Measurements from ENCODE around the gene AK2.

Gene AK2

DNA sequence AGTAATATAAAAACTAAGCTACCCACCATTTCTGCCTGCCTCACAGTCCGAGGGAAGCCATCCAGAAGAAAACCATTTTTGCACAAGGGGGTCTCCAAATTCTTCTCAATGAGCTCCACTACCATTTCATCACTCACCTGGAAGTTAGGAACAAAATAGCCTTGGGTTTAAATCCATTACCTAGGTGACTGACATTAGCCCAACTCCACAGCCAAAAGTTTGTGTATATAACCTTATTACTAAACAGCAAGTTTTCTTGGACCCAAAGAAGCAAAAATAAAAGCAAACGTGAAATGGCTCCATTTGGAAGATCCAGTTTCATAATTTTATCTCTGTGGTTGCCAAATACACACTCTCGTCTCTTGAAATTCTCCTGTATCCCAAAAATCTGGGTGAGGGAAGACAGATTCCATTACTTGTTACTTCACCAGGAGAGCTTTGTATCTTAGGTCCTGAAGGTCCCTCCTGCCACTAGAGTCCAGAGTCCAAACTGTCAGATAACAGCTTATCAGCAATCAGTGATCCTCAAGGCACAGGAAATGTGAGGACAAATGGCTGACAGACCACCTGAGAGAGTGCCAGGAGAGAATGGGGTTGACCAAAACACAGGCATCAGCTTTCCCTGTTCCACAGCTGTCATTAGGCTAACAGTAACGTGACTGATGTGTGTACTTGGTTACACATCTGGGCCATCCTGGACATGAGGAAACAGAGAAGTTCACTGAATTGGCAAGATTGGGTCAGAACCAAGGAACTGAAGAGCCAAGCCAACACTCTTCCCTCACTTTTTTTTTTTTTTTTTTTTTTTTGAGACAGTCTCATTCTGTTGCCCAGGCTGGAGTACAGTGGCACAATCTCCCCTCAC lies 14.9 kb downstream of the AK2 start:
- DNase-seq, result no peak

DNA sequence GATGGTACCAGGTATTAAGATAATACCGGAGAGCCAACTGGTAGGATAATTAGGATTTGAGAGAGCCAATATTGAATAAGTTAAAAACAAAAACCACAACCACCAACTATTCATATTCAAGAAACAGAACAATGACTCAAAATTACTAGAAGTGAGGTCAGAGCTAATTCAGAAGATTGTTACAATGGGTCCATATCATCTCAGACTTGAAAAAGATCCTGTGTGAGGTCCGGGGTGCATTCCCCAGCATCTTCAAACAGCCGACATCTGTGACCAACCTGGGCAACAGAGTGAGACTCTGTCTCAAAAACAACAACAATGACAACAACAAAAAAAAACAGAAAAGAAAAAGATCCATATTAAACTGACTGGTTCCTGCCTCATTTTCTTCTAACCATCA lies 18.6 kb downstream of the AK2 start:
- no peak for DNase-seq

DNA sequence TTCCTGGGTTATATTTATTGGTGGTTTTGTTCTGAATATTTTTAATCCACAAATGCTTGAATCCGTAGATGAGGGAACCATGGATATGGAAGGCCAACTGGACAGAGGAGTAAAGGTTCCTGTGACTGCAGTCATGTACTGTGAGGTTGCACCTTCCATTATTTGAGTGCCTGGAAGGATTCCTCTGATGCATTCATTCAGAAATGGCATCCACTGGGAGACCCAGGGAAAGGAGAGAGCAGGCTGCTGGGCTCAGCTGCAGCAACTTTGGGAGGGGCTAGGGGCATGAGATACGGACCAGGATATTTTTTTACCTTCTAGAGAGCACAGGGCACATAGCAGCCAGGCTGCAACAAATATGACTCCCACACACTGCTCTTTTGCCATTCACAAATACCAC lies 19.5 kb downstream of the AK2 start:
- DNase-seq, result no peak

DNA sequence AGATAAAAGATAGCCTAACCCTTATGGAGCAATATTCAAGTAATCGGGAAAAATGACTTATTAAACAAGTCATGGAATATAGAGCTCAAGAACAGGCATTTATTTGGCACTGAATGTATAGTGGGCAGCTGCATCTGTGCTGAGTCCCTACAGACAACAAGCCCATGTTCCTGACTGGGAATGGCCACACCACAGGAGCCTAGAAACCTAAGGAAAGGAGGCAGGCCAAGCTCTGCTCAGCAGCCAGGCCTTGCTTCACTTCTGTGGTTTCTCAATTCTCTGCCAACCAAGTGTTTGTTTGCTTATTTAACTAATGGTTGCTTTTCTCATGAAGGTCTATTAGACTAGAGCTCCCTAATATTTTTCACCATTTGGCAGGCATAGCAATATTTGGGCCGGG lies 21.5 kb downstream of the AK2 start:
- no peak for DNase-seq

DNA sequence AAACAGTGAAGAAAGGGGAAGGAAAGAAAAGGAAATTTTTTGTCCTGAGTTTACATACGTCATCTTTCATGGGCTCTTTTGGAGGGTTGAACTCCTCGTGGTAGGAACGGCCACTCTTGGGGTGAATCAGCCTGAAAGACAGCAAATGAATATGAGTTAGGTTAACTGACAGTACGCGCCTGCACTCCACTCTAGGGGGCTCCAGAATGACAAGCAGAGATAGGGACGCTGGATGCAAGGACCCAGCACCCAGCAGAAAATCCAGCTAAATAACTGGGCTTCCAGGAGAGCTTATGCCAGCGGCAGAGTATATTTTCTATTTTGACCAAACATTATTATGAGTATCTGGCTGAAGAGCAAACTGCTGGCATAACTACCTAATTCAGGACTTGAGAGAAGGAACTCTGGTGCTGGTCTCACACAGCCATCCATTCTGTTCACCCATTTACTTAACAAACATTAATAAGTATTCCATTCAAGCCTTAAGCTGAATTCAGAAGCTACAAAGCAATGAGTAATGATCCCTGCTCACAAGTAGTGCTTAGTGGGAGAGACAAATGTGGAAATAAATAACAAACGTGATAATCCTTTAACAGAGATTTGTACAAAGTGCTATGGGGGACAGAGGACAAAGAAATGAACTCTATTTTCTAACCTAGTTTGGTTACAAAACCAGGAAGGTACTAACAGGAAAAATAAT lies 22.1 kb downstream of the AK2 start:
- DNase-seq, result no peak

DNA sequence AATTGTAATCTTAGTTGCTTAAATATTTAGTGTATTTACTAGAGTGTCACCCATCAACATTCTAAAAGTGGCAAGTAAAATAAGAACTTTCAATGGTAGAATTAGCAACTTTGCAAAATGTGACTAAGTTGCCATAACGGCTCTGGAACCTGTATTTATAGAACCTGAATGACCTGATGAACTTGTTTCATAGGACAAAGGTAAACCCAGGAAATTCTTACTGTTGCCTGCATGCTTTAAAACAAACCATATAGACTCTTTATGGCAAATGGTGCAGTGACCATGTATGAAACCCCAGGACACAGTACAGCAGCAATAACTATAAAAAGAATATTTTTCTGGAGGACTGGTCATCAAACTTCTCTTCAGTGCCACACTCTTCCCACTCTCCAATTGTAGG lies 22.9 kb downstream of the AK2 start:
- DNase-seq, result no peak

DNA sequence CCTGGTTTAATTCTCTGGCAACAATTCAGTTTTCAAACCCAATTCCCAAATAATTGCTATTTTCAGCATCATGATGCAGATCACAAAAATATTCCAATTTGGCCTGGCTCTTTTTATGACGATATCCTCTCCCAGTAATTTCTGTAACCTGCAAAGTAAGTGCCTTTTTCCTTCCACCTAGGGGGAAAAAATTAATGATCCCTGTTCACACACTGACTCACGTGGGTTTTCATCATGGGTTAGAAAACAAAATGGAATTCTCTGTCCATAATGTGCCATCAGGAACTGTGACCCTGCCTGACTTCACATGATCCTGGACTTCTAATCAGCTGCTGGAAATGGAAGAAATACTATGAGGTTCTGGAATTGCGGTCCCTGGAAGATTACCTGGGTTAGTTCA lies 24.5 kb downstream of the AK2 start:
- no peak for DNase-seq

DNA sequence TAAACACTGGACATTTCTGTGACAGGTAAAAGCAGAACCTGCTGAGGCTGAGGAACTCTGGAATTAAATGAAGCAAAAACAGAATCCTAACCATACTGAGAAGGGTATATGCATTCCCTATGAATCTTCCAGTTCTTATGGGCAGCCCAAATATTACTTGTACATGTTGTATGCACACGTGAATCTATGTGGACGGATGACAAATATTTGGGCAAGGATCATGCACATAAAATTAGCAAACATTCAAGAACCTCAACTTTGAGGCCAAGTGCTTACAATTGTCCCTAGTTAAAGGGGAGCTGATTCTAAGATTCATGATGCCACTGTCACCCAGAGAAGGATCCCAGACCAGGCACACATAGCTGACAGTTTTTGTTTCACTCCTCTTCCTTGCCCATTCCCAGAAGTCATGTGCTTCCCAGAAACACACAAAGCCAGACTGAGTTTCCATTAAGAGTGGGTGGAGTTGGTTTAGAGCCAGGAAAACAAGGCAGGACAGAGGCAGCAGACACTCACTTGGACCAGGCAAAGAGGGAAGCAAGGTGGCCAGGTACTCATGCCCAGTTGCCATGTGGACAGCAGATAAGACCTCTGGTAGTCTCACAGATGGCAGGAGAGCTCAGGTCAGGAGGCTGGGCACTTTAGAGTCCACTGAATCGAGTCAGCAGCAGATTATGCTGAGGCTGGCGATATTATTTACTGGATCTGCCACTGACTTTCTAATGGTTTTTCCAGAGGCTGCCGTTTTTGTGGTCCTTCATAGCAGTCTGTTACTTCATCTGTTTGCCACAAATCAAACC lies 25.6 kb downstream of the AK2 start:
- DNase-seq, result peak; percentile 10

DNA sequence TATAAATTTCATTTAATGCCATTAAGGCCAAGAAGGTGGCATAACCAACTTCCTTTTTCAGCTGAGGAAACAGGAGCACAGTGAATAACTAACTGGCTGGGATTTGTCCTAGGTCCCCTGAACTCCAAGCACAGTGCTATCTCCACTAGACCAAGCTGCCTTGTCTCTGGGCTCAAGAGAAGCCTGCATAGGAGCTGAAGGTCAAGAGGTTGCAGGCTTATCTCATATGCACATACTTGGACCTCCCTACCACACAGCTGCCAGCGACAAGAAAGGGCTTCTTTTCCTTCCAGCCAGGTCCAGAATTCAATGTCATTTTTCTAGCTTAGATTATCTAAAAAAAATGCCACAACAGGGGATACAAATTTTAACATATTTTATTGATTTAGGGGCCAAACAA lies 27.1 kb downstream of the AK2 start:
- no peak for DNase-seq

DNA sequence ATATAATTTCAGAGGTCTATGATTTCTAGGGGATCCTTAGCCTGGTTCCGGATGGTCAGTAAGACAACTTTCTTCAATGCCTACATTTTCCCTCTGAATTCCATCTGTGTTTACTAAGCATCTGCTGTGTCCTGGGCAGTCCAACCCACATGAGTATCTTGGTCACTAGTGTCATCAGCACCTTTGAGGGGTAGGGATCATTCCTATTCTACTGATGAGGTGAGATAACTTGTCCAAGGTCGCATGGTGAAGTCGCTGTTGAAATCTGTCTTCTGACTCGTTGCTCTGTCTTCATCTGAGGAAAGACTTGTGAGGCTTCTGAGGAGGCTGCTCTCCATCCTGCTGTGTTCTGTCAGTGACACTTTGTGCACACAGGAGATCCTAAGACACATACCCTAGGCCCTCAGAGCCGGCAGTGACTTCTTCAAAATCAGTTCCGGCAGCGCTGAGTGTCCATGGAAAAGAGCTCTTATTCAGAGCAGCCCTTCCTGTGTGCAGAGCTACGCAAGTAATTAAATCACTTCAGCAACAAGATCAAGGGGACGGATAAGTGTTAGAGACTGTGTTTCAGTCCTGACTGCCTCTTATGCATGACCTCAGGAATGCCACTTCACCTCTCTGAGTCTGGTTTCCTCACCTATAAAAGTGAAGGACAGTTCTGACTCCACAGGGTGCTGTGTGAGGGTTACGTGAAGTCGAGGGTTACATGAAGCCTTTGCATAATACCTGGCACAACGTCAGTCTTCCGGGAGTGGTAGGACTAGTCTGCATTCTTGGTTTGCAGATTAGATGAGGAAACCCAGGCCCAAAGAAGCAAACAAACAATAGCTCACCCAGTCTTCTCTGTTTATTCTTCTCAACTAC lies 28.4 kb downstream of the AK2 start:
- no peak for DNase-seq

DNA sequence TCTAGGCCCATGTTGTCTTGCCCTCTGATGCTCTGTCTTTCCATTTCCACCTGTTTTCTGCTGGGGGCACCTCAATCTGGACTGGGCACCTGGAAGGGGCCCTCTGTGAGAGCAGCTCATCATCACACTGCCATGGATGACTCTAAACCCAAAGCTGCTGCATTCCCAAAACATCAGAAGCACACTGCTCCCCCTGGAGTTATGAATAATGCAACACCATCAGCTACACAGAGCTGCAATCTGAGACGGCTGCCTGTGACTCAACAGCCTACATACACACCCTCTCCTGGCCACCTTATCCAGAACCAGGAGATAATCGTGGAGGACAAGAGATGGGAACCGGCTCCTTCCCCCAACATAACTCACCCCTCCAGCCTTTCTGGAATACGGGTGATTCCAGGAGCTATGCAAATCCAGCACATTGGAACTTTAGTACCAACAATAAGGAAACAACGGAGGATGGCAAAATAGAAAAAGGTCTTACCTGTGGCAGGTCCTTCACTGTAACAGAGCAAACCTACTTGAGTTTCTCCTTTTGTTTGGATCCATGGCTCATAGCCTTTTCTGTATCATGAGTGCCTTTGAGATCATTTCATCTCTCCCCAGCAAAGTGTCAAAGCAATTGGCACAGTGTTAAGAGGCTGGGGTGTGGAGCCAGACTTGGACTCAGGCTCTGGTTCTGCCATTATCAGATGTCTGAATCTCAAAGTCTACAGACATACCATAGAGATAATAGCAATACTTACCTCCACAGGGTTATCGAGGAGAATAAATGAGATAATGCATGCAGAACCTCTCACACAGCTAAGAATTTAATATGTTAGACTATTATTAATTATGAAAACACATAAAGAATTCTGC lies 29.3 kb downstream of the AK2 start:
- peak; percentile 10 for DNase-seq

DNA sequence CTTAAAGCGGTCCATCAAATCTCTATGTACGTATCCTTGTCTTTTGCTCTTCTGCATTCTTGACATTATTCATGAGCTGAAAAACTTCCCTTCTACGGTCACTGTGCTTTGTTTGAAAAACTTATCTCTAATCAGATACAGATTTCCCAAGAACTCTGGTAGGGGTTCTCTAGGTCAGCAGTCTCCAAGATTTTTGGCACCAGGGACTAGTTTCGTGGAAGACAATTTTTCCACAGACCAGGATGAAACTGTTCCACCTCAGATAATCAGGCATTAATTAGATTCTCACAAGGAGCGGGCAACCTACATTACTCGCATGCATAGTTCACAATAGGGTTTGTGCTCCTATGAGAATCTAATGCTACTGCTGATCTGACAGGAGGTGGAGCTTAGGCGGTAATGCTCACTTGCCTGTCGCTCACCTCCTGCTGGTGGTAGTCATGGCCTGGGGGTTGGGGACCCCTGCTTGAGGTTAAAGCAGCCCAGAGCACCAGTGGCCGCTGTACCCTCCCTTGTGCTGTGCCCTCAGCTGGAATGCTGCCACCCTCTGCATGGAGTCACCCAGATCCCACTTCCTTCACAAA lies 30.8 kb downstream of the AK2 start:
- no peak for DNase-seq

DNA sequence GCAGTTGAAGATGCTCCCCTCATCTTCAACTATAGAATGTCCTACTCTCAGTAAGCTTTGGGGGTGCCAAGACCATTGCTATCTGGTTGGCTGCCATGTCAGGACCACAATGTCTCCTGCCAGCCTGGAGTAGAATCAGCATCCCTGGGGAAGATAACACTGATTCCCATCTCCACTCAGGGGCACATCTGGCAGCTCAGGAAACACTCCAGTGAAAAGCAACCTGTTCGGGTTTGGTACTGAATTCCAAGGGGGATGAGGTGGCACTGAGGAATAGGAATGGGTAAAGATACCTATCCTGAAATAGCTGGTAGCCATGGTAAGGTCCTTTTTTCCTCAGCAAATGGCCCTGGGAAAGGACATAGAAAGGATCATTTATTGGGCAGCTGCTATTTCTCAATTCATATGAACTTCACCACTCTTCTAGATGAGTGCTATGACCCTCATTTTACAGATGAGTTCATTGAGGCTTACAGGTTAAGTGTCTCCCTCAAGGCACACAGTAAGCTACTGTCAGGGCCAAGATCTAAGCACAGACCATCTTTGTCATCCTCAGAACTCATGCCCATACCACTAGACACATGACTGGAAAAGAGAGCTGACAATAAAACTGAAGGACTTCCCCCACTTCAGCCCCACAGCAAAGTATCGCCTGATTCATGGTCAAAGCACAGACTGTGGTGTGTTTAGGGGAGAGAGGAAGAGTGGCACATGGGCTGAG lies 31.4 kb downstream of the AK2 start:
- no peak for DNase-seq

DNA sequence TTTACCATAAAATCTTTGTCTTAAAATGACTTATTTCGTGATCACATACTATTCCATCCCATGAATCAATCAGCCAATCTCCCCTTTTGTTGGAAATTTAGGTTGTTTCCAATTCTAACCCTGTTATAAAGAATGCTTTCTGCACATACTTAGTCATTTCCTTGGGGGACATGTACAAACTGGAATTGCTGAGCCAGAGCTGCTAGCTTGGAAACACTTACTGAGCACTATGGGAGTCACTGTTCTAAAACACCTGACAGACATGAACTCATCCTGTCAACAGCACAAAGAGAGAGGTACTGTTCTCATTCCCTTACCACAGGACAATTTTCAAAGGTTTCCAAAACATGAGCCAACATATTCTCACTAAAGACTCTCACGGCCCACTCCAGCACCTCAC lies 32.1 kb downstream of the AK2 start:
- no peak for DNase-seq

DNA sequence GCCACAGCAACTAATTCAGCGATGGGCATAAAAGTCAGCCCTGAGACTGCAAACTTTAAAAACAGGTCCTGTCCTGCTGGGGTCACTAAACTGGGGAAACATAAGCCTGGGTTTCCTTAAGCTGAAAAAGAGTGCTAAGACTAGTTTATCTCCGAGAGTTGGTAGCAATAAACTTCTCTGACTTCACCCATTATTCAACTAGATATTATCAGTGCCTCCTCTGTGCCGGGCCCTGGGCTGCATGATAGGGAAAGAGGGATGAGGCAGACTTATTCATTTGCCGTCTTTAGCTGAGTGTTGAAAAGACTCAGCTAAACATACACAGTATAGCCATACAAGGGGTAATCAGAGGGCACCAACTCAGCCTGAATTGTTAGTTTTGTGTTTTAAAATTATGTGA lies 33.0 kb downstream of the AK2 start:
- DNase-seq, result no peak

DNA sequence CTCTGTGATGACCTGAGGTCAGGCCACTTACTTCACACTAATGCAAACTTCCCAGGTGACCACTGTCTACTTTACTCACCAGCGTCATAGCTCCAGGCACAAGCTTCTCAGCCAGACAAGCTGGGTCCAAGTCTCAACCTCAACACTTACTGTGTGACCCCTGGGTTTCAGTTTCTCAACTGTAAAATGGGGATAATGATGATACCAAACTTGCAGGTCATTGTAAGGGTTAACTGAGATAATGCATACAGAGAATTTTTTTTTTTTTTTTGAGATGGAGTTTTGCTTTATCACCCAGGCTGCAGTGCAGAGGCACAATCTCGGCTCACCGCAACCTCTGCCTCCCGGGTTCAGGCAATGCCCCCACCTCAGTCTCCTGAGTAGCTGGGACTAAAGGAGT lies 34.7 kb downstream of the AK2 start:
- DNase-seq, result no peak

DNA sequence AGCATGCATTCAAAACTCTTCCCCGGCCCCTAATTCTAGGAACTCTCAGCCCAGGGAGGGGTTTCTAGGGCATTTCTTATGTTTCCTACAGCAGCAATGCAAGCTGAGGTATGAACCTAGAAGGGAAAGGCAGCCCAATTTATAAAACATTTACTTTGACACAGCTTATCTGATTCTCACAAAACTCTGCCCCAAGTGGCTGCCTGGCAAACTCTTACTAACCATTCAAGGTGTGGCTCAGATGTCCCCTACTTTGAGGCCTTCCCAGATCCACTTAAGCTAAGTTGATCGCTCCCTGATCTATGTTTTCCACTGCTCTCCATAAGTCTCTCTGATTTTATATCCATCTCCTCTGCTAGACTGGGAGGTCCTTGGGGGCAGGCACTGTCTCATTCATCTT lies 35.4 kb downstream of the AK2 start:
- no peak for DNase-seq

DNA sequence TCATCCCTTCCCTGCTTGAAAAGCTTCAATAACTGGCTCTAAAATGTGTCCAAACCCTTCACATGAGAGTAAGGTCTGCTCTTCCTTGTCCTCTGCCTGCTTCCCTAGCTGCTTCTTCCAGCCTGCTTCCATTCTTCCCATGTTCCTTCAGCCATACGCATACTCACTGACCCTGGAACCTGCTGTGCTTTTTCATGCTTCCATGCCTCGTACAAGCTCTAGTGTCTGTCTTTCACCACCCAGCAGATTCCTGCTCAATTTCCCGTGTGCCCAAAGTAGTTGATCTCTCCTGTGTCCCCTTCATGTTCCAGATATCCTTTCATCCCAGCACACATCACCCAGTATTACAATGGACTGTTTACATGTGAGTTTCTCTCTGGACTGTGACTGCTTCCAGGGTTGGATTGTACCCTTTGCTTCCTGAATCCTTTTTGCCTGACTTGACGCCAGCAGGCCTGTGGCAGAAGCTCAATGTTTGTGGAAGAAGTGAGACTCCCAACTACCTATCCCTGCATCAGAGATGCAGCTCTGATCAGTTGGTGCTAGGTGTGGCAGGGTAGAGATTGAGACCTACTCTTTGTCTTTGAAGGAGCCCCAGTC lies 36.2 kb downstream of the AK2 start:
- no peak for DNase-seq

DNA sequence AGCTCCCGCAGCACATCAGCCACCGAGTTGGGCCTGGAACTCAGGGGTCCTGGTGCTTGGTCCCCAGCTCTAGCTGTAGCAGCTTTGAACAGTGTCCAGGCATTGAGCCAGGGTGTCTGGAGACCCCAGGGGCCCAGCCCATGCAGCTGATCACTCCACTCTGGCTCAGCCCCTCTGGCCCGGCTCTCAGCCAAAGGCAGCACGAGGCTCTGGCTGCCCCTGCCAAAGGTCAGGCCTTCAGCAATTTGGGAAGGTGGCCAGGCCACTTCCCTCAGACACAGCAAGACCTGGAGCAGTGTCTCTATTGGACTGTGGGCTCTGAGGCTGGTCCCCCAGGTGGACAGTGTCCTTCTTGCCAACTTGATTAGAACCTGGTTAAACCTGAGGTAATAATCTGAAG lies 37.7 kb downstream of the AK2 start:
- DNase-seq, result no peak

DNA sequence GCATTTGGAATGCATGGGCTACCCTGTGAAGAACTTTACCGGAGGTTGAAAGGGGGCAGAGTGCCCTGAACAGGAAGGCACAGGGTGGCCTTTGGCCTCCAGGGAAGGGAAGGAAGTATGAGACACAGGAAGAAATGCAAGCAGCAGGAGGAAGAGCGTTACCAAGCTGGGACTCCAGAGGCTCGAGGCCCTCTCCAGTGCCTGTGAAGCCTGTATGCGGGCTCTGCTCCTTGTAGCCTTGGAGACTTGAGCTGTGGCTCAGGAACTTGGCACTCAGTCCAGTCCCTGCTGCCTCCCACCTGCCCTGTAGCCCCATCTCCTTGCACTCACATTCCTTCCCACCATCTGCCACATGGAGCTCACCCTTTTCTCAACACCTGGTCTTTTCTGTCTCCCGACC lies 38.6 kb downstream of the AK2 start:
- peak; percentile 37 for DNase-seq

Data from DMS 273 treated with DMSO at 0.1 percent for 48 hours (cell line).